Body of pancreas (tissue), 4 donors: ENCODE measurements around the gene GNA15.

ENCODE experiments used
- POLR2A ChIP-seq, 3 donors: fragments of 450-650 bp; IDR thresholded peaks; one replicate each; pipeline ENCODE4 v1.6.1; 2016; ENCODE audit warnings: antibody characterized with exemption in 3 of 3, mild to moderate bottlenecking in 2 of 3
- TF ChIP-seq, protein P1 (sequence below), 7 experiments: fragments of 450-650 bp in 4 of 7; fragments of 200-600 bp in 3 of 7; sonication (generic) in 3 of 7; IDR thresholded peaks; one replicate each; pipeline ENCODE4 v1.5.1; 2016 to 2019; ENCODE audit warnings: antibody characterized with exemption in 7 of 7

DNA sequence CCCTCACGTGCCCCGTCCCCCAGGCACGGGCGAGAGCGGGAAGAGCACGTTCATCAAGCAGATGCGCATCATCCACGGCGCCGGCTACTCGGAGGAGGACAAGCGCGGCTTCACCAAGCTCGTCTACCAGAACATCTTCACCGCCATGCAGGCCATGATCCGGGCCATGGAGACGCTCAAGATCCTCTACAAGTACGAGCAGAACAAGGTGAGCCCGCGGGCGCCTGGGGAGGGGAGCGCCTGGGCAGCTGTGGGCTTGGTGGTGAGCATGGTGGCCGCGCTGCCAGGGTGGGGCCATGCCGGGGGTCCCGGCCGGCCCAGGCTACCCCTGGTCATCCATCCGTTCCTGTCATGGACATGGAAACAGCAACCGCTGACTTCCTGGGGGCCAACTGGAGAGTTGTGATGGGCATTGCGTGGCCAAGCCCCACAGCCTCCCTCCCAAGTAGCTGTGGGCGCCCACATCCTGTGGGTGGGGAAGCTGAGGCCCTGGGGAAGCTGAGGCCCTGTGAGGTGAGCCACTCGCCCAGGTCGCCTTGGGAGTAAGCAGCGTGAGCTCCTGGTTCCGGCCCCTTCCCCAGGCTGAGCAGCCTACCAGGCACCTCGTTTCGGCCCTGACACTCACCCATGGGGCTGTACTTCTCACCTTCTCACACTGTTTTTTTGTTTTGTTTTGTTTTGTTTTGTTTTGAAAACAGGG, 25.6 kb upstream of the GNA15 start:
- TF ChIP-seq POLR2A (IDR thresholded peaks at IDR 0.05): no peak
- TF ChIP-seq, protein P1, sequence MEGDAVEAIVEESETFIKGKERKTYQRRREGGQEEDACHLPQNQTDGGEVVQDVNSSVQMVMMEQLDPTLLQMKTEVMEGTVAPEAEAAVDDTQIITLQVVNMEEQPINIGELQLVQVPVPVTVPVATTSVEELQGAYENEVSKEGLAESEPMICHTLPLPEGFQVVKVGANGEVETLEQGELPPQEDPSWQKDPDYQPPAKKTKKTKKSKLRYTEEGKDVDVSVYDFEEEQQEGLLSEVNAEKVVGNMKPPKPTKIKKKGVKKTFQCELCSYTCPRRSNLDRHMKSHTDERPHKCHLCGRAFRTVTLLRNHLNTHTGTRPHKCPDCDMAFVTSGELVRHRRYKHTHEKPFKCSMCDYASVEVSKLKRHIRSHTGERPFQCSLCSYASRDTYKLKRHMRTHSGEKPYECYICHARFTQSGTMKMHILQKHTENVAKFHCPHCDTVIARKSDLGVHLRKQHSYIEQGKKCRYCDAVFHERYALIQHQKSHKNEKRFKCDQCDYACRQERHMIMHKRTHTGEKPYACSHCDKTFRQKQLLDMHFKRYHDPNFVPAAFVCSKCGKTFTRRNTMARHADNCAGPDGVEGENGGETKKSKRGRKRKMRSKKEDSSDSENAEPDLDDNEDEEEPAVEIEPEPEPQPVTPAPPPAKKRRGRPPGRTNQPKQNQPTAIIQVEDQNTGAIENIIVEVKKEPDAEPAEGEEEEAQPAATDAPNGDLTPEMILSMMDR (IDR thresholded peaks at IDR 0.05): no peak
